SH-SY5Y (cell line): ENCODE results near the gene VIPAS39.

ENCODE experiments used
- GATA2 ChIP-seq: IDR thresholded peaks from 2 replicates; pipeline ENCODE4 v1.6.1; 2011; ENCODE audit warnings: mild to moderate bottlenecking, low read depth, low read length
- GATA3 ChIP-seq: IDR thresholded peaks from 2 replicates; pipeline ENCODE4 v1.6.1; 2011; ENCODE audit warnings: low read depth, mild to moderate bottlenecking, low read length, moderate library complexity

GRCh38 chr14:77406718-77407117 is 50.7 kb downstream of the VIPAS39 start:
- no peak for TF ChIP-seq GATA2
- no peak for TF ChIP-seq GATA3
